GM06990 (cell line): Measurements from ENCODE around the gene ZBTB7B.

Source experiments
- DNase-seq: peaks from one replicate; pipeline ENCODE4 v3.0.0-alpha.2; 2011; ENCODE audit not compliant: insufficient read length; ENCODE audit errors: extremely low read depth
- H3K27me3 ChIP-seq: replicated peaks from 2 replicates; pipeline ENCODE4 v1.6.0; 2011; ENCODE audit warnings: low read length; ENCODE audit not compliant: control insufficient read depth, insufficient read depth
- H3K36me3 ChIP-seq: 2 replicates; pipeline ENCODE4 v1.5.1; 2011; ENCODE audit warnings: low read length; ENCODE audit not compliant: control insufficient read depth, insufficient read depth
- H3K4me3 ChIP-seq: replicated peaks from 2 replicates; pipeline ENCODE4 v1.5.1; 2011; ENCODE audit warnings: low read depth, mild to moderate bottlenecking, control low read depth, low read length
- CTCF ChIP-seq: IDR thresholded peaks from 2 replicates; pipeline ENCODE4 v1.5.1; 2011; ENCODE audit warnings: low read length, control low read depth, mild to moderate bottlenecking, inconsistent platforms; ENCODE audit not compliant: insufficient read depth, poor library complexity, severe bottlenecking

Gene ZBTB7B

GRCh38 chr1:155040358-155041093 is 37.9 kb downstream of the ZBTB7B start:
- H3K27me3 ChIP-seq: no peaks in the 10 kb centered on the region; the same call in none of the 2 replicates
- TF ChIP-seq CTCF: no peak
- DNase-seq: no peak
- no peaks in the 10 kb centered on the region for H3K36me3 ChIP-seq
- H3K4me3 ChIP-seq: no peak overlapping the region

- no peak for DNase-seq
- H3K4me3 ChIP-seq: no peak overlapping the region
- no peaks in the 10 kb centered on the region for H3K36me3 ChIP-seq
- no peak for TF ChIP-seq CTCF
- no peaks in the 10 kb centered on the region; the same call in none of the 2 replicates for H3K27me3 ChIP-seq
Measured at GRCh38 chr1:155042789-155043188, 40.2 kb downstream of the ZBTB7B start.

GRCh38 chr1:155043301-155043702 is 40.7 kb downstream of the ZBTB7B start:
- Histone ChIP-seq H3K4me3 (no peak overlapping the region), H3K36me3 (no peaks in the 10 kb centered on the region), H3K27me3 (no peaks in the 10 kb centered on the region; the same call in none of the 2 replicates)
- no peak for TF ChIP-seq CTCF
- no peak for DNase-seq

- H3K27me3 ChIP-seq: no peaks in the 10 kb centered on the region; the same call in 1 of the 2 replicates
- H3K4me3 ChIP-seq: no peak overlapping the region
- no peak for DNase-seq
- no peak for TF ChIP-seq CTCF
- H3K36me3 ChIP-seq: no peaks in the 10 kb centered on the region
Measured at GRCh38 chr1:155043793-155044192, 41.2 kb downstream of the ZBTB7B start.

- Histone ChIP-seq H3K27me3 (no peaks in the 10 kb centered on the region), H3K36me3 (no peaks in the 10 kb centered on the region), H3K4me3 (no peak overlapping the region)
- no peak for DNase-seq
- TF ChIP-seq CTCF: no peak
Measured at GRCh38 chr1:155044365-155044764, 41.8 kb downstream of the ZBTB7B start.
